Adrenal gland (tissue), 12 donors: ENCODE measurements around the gene HMCN2. TPM values are rescaled to one million over a fixed set of nuclear protein-coding genes. Genes with fewer than 3 reads are reported as not detected.

Experiments
- DNase-seq, 7 donors: peaks; one replicate each; pipeline ENCODE4 v3.0.0-alpha.2; 2019 to 2020
- H3K27ac ChIP-seq, 5 donors: fragments of 200-600 bp; sonication (generic) in 4 of 5; 1 replicate in 3 of 5; 2 replicates in 2 of 5; pipeline versions ENCODE4 v1.5.1 to v1.8.0; 2016 to 2020; ENCODE audit warnings: mild to moderate bottlenecking in 1 of 5
- H3K27me3 ChIP-seq: fragments of 200-600 bp; 2 replicates; pipeline ENCODE4 v1.8.0; 2021
- H3K36me3 ChIP-seq, 2 donors: fragments of 200-600 bp; replicated peaks in 1 of 2; 1 replicate in 1 of 2; 2 replicates in 1 of 2; pipeline versions ENCODE4 v1.5.1 to v1.8.0; 2018 to 2022
- H3K4me1 ChIP-seq, 2 donors: fragments of 200-600 bp; replicated peaks in 1 of 2; 1 replicate in 1 of 2; 2 replicates in 1 of 2; pipeline versions ENCODE4 v1.5.1 to v1.8.0; 2018 to 2021
- H3K4me3 ChIP-seq, 4 donors: fragments of 200-600 bp; sonication (generic) in 3 of 4; one replicate each; pipeline ENCODE4 v1.5.1; 2016 to 2018
- H3K9me3 ChIP-seq, 3 donors: fragments of 200-600 bp; sonication (generic) in 1 of 3; replicated peaks in 1 of 3; 1 replicate in 2 of 3; 2 replicates in 1 of 3; pipeline versions ENCODE4 v1.5.1 to v1.8.0; 2016 to 2021
- POLR2A ChIP-seq, 2 donors: fragments of 450-650 bp; IDR thresholded peaks; one replicate each; pipeline ENCODE4 v1.6.1; 2017; ENCODE audit warnings: antibody characterized with exemption in 2 of 2, mild to moderate bottlenecking in 2 of 2, moderate library complexity in 1 of 2
- WGBS, 4 donors: extraction: QIAGEN DNeasy Blood & Tissue Kit in 2 of 4; methylation state at CpG; one replicate each; pipeline versions ENCODE4 v1.1.5 to v1.1.7; 2013 to 2017; 5-methylcytosine and 5-hydroxymethylcytosine counted together
- intact Hi-C, 2 donors: fragments of 100-400 bp; cut with DNase I; formaldehyde crosslinking; loops; one replicate each; pipeline versions ENCODE4 v1.14.1 to v1.15.0; 2022 to 2023
- polyA plus RNA-seq, 3 donors: library from polyadenylated mRNA; stranded (reverse); fragments of 200-250 nt in 2 of 3; fragments of 350-450 nt in 1 of 3; fragmentation: Illumina TruSeq in 1 of 3; extraction: RNeasy Lipid Tissue Mini Kit (QIAGEN cat#74804) in 1 of 3; gene quantifications; one replicate each; pipeline ENCODE4 v1.2.3, GENCODE V29; 2013 to 2014
- total RNA-seq, 9 donors: library from RNA; depleted of rRNA in 4 of 9; stranded (reverse); fragments of >200 nt in 4 of 9; fragments of 120-200 nt in 1 of 9; fragmentation: NEBNext Ultra II Directional in 1 of 9; extraction: Animal tissue kit (Norgen Biotek cat#: 25700) in 1 of 9; gene quantifications; one replicate each; pipeline versions ENCODE4 v1.1.0 to v1.2.4, GENCODE V29; 2013 to 2023
- TF ChIP-seq, protein P1 (sequence below), 6 experiments: fragments of 450-650 bp in 4 of 6; fragments of 200-600 bp in 2 of 6; sonication (generic) in 1 of 6; IDR thresholded peaks; 1 replicate in 5 of 6; 2 replicates in 1 of 6; pipeline versions ENCODE4 v1.5.1 to v1.8.0; 2016 to 2021; ENCODE audit warnings: antibody characterized with exemption in 6 of 6, mild to moderate bottlenecking in 2 of 6, moderate library complexity in 1 of 6
- donor health status: healthy with polysubstance abuse.
- donor health status: Bipolar disorder and iron deficiency.
- donor health status: DM: yes; HTN: yes; CAD: no.
- donor health status: DM: no; HTN: no; CAD: no.
- donor health status: DM: no; HTN: no; CAD: no.
- donor health status: DM: yes; HTN: yes; CAD: no.

HMCN2 gene
- total and polyA plus RNA-seq, 12 donors, result 0.05 to 25.8 (median 0.42) TPM; not detected in 1

DNA sequence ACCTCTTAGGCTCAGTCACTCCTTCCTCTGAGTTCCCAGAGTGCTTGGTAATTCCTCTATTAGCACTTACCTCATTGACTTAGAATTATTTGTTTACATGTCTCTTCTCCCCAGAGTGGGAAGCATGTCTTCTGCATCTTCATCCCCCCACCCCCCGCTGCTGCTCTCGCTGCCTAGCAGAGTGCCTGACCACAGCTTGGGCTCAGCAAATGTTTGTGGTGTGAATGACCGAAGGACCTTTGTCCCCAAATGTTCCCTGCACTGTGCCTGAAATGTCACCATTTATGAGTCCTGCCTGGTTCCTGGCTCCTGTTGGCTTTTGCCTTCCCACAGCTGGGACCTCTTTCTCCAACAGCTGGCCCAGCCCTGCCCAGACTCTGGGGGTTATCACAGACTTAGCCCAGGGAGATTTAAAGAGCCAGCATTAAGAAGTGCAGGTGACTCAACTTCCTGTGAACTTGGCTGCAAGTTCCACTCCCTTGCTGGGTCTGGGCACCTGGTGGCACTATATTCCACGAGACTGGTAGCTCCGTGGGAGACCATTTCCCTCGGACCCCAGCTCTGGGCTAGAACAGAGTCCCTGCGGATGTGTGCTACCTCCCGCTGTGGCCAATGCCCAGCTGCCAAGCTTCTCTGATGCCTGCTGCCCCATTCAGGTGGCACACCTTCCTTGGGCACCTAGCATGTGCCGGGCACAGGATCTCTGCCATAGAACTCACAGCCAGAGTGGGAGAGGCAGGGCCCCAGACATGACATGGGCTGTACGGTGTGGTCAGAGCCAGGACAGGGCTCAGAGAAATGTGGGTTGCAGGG lies 1.8 kb upstream of the HMCN2 start:
- H3K36me3 ChIP-seq, result no peaks in the 10 kb centered on the region
- DNase-seq, result no peak
- TF ChIP-seq, protein P1, sequence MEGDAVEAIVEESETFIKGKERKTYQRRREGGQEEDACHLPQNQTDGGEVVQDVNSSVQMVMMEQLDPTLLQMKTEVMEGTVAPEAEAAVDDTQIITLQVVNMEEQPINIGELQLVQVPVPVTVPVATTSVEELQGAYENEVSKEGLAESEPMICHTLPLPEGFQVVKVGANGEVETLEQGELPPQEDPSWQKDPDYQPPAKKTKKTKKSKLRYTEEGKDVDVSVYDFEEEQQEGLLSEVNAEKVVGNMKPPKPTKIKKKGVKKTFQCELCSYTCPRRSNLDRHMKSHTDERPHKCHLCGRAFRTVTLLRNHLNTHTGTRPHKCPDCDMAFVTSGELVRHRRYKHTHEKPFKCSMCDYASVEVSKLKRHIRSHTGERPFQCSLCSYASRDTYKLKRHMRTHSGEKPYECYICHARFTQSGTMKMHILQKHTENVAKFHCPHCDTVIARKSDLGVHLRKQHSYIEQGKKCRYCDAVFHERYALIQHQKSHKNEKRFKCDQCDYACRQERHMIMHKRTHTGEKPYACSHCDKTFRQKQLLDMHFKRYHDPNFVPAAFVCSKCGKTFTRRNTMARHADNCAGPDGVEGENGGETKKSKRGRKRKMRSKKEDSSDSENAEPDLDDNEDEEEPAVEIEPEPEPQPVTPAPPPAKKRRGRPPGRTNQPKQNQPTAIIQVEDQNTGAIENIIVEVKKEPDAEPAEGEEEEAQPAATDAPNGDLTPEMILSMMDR (IDR thresholded peaks at IDR 0.05), result no peak
- TF ChIP-seq POLR2A (IDR thresholded peaks at IDR 0.05), result no peak
- H3K9me3 ChIP-seq, result no peaks in the 10 kb centered on the region
- H3K27ac ChIP-seq, result no peak overlapping the region
- H3K27me3 ChIP-seq, result peaks cover 38% of the 10 kb centered on the region
- no peak overlapping the region for H3K4me3 ChIP-seq
- intact Hi-C loops, result no loop called here
- peaks cover 8 to 13% of the 10 kb centered on the region in 2 donors for H3K4me1 ChIP-seq
- 64 to 79% (median 69%) methylated on average over 4 to 10 of the region's 10 CpGs for WGBS, 4 donors

DNA sequence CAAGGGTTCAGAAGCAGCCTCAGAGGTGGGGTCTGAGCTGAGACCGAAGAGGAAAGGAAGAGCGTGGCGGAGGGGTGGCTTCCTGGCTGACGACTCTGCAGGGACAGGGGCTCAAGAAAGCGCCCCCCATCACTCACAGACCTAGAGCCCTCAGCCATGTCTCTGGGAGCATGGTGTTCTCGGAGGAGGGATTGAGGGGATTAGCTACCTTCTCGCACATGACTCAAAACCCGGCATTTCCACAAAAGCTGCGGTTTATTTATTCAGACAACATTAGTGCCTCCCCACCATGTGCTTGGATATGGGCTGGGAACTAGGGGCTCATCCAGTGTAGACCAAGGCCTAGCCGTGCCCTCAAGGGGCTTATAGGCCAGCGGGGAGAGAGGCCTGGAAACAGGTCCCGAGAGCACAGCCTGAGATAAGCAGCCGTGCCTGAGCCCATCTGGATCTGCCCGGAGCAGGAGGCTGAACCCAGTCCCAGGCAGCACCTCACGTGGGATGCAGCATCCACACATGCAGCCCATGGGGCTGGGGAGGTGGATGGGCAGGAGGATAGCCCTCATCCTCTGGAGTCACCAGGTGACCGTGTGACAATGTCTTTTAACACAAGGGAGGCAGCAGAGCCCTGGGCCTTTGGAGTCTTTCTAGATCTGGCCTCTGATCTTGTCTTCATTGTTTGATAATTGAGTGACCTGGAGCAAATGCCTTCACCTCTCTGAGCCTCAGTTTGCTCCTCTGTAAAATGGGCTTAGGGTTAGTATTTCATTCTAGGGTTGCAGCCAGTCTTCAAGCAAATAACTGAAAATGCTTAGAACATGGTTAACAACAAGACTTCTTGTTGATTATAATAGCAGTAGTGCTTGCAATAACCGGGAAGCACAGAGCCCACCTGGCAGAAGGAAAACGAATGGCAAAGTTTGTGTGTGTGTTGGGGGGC lies 878 bp upstream of the HMCN2 start:
- 57 to 68% (median 67%) methylated on average over 15 to 18 of the region's 18 CpGs for WGBS, 4 donors
- H3K9me3 ChIP-seq, result no peaks in the 10 kb centered on the region
- no peak overlapping the region for H3K4me3 ChIP-seq
- no peak overlapping the region for H3K27ac ChIP-seq
- intact Hi-C loops, result no loop called here
- peaks cover 38% of the 10 kb centered on the region for H3K27me3 ChIP-seq
- DNase-seq, result no peak
- H3K36me3 ChIP-seq, result no peaks in the 10 kb centered on the region
- no peak for TF ChIP-seq POLR2A (IDR thresholded peaks at IDR 0.05)
- TF ChIP-seq, protein P1 (IDR thresholded peaks at IDR 0.05), result no peak
- H3K4me1 ChIP-seq, result peaks cover 8 to 13% of the 10 kb centered on the region in 2 donors

DNA sequence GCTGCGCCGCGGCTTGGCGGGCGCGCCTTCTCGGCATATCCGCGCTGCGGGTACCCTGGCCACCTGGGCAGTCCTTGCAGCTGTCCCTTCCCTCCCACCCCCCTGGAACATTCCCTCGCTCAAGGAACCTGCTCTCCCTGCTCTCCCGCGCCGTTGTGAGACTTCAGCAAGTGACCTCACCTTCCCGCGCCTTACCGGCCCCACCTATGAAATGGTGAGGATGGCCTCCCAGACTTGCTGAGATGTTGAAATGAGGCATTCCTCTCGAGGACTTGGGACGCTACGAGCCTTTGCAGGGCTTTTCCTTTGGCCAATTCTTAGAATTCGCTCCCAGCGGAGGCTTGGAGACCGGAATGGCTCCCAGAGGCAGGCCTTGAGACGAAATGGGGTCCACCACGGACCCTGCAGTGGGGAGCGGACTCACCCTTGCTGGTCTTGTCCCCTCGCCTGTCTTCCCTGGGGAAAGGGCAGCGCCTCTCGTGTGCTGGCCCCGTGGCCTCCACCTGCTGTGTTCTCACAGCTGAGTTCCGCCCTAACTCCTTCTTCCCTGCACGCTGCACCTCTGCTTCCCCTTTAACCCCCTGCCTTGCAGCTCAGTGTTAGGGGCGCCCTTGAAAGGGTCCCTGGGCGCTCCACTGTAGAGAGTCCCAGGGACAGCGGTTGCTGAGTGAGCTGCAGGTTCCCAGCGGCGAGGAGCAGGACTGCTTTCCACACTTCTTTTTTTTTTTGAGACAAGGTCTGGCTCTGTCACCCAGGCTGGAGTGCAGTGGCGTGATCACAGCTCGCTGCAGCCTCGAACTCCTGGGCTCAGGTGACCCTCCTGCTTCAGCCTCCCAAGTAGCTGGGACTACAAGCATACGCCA lies 907 bp downstream of the HMCN2 start:
- no peak overlapping the region for H3K4me3 ChIP-seq
- H3K9me3 ChIP-seq, result no peaks in the 10 kb centered on the region
- H3K27me3 ChIP-seq, result peaks cover 38% of the 10 kb centered on the region
- no peak for DNase-seq
- H3K4me1 ChIP-seq, result peaks cover 8 to 13% of the 10 kb centered on the region in 2 donors
- TF ChIP-seq, protein P1 (IDR thresholded peaks at IDR 0.05), result no peak
- TF ChIP-seq POLR2A (IDR thresholded peaks at IDR 0.05), result no peak
- 28 to 33% (median 31%) methylated on average over 29 to 41 of the region's 41 CpGs for WGBS, 4 donors
- intact Hi-C loops, result no loop called here
- no peaks in the 10 kb centered on the region for H3K36me3 ChIP-seq
- no peak overlapping the region for H3K27ac ChIP-seq
